ENCODE data around the gene SORCS2. TPM values are rescaled to one million over a fixed set of nuclear protein-coding genes. Genes with fewer than 3 reads are reported as not detected.

SORCS2 gene
- total and polyA plus RNA-seq, 2 of the 4 experiments (the other 2 are of a cell fraction) = 0.36 to 0.62 TPM

GRCh38 chr4:7190691-7191545 is 1.4 kb upstream of the SORCS2 start:
- intact Hi-C loops (cut with micrococcal nuclease) = loop anchor here (5.0 to 10.0 kb wide), 2 partner anchors 89 to 794 kb away; no protein-coding TSS in a partner anchor
- no peak overlapping the region for H4K91ac ChIP-seq (ENCODE audit: insufficient read depth, low read depth, low read length)
- no peak overlapping the region for H3K4ac ChIP-seq (ENCODE audit: low read depth, low read length)
- no peak overlapping the region for H2BK15ac ChIP-seq (ENCODE audit: low read depth, low read length)
- POLR2A ChIA-PET (ENCODE audit: unreplicated experiment) = interaction anchor here (0.6 kb wide), 1 partner anchor 104 kb away, joined by 3 read pairs; no protein-coding TSS in a partner anchor
- ATAC-seq (ENCODE audit: low read depth) (no peak), DNase-seq (no peak)
- H3K56ac ChIP-seq (ENCODE audit: extremely low read depth, insufficient read depth, low read length) = no peak overlapping the region
- no peak overlapping the region for H3K4me2 ChIP-seq (ENCODE audit: low read depth, low read length)
- no CpG with 5 or more reads among the region's 11 CpGs for WGBS, 2 experiments (ENCODE audit: extremely low coverage in 2 of 2, insufficient read length in 1 of 2)
- no peaks in the 10 kb centered on the region for H3K9me1 ChIP-seq (ENCODE audit: insufficient read depth, low read length)
- H2AFZ ChIP-seq (replicated peaks; ENCODE audit: low read length, poor library complexity) = no peak overlapping the region
- H3K36me3 ChIP-seq (ENCODE audit: control insufficient read depth, insufficient read depth, low read length) = no peaks in the 10 kb centered on the region
- CTCF ChIA-PET = interaction anchor here (0.9 to 1.1 kb wide), 3 partner anchors 16 to 143 kb away, joined by 3 to 5 read pairs (median 4); no protein-coding TSS in a partner anchor
- H2BK5ac ChIP-seq (ENCODE audit: low read depth, low read length, poor library complexity, severe bottlenecking) = no peak overlapping the region
- in situ Hi-C loops (cut with MboI; ENCODE audit: low sequenced_read_pairs) = loop anchor here (10.0 kb wide), 1 partner anchor 534 kb away; no protein-coding TSS in a partner anchor
- BruUV-seq (replicated peaks) = no TSS peak
- no peak overlapping the region for H3K14ac ChIP-seq (replicated peaks; ENCODE audit: low read depth, low read length)
- no peak overlapping the region for H4K8ac ChIP-seq (ENCODE audit: low read depth in 2 of 2, low read length in 2 of 2)
- dilution Hi-C loops (cut with HindIII; ENCODE audit: low sequenced_read_pairs, unreplicated experiment) = no loop called here
- H3K4me1 ChIP-seq (ENCODE audit: control insufficient read depth, insufficient read depth, low read length) = peaks cover 3% of the 10 kb centered on the region; the same call in 1 of the 2 replicates
- no peak overlapping the region for H3K27ac ChIP-seq (ENCODE audit: insufficient read depth, low read length)
- peaks cover 85% of the 10 kb centered on the region for H3K27me3 ChIP-seq (ENCODE audit: control insufficient read depth, insufficient read depth, low read length)
- H3K79me1 ChIP-seq (ENCODE audit: low read depth in 1 of 2, low read length in 2 of 2) = no peaks in the 10 kb centered on the region
- H3K23ac ChIP-seq (ENCODE audit: low read depth, low read length) = no peak overlapping the region
- no peak overlapping the region for H2BK20ac ChIP-seq (ENCODE audit: low read depth, low read length)
- no peak overlapping the region for H2AK9ac ChIP-seq (replicated peaks; ENCODE audit: low read depth, low read length, poor library complexity)
- no peak overlapping the region for H2AK5ac ChIP-seq (ENCODE audit: low read depth, low read length)
- H3K9ac ChIP-seq (ENCODE audit: low read depth, low read length) = no peak overlapping the region
- TF ChIP-seq RAD21 (IDR thresholded peaks at IDR 0.05; ENCODE audit: low read length) = no peak
- TF ChIP-seq CHD1 (IDR thresholded peaks at IDR 0.05; ENCODE audit: low read depth, low read length) = no peak
- no peak for TF ChIP-seq NFE2L2 (IDR thresholded peaks at IDR 0.05; ENCODE audit: low read depth, low read length)
- no peak for TF ChIP-seq RCOR1 (IDR thresholded peaks at IDR 0.05; ENCODE audit: insufficient replicate concordance, low read length)
- TF ChIP-seq, protein P1, sequence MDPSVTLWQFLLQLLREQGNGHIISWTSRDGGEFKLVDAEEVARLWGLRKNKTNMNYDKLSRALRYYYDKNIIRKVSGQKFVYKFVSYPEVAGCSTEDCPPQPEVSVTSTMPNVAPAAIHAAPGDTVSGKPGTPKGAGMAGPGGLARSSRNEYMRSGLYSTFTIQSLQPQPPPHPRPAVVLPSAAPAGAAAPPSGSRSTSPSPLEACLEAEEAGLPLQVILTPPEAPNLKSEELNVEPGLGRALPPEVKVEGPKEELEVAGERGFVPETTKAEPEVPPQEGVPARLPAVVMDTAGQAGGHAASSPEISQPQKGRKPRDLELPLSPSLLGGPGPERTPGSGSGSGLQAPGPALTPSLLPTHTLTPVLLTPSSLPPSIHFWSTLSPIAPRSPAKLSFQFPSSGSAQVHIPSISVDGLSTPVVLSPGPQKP (IDR thresholded peaks at IDR 0.05; ENCODE audit: borderline replicate concordance, low read depth, low read length) = no peak
- no peak for TF ChIP-seq MAZ (IDR thresholded peaks at IDR 0.05; ENCODE audit: borderline replicate concordance, low read depth, low read length)
- TF ChIP-seq SMC3 (IDR thresholded peaks at IDR 0.05; ENCODE audit: low read depth, low read length) = no peak
- TF ChIP-seq RFX5 (IDR thresholded peaks at IDR 0.05; ENCODE audit: low read depth, low read length) = no peak
- no peak for TF ChIP-seq CTCF (conservative IDR thresholded peaks at IDR 0.05; ENCODE audit: low read depth, low read length)
- no peak for TF ChIP-seq MXI1 (IDR thresholded peaks at IDR 0.05; ENCODE audit: borderline replicate concordance, low read depth, low read length)
- no peak for TF ChIP-seq MAFK (IDR thresholded peaks at IDR 0.05; ENCODE audit: low read depth, low read length)
- H4K20me1 ChIP-seq (ENCODE audit: insufficient read depth, low read length) = peaks cover 3% of the 10 kb centered on the region; the same call in 1 of the 2 replicates
- no peak overlapping the region for H2BK120ac ChIP-seq (ENCODE audit: low read depth, low read length)
- no peak overlapping the region for H3K4me3 ChIP-seq (ENCODE audit: insufficient read depth, low read depth, low read length)
- no peak overlapping the region for H3K18ac ChIP-seq (ENCODE audit: low read depth, low read length)
- H3K9me3 ChIP-seq (ENCODE audit: control insufficient read depth, insufficient read depth, low read length) = no peaks in the 10 kb centered on the region
- H4K5ac ChIP-seq (ENCODE audit: low read depth, low read length) = no peak overlapping the region
